Activated CD8-positive, alpha-beta memory T cell treated with anti-CD3 and anti-CD28 coated beads, Interleukin-2, amount 50 U/mL, for 24 hours (primary cell): ENCODE data around the gene LARP4.
"Not testable (repeated sequence)": the region's sequence is repeated elsewhere in the genome, so short reads cannot be mapped to it uniquely, and the experiment has no call there.

Experiments used
- DNase-seq: peaks from one replicate; pipeline ENCODE4 v3.0.0-alpha.2; 2020; ENCODE audit errors: extremely low read depth

LARP4 gene

DNA sequence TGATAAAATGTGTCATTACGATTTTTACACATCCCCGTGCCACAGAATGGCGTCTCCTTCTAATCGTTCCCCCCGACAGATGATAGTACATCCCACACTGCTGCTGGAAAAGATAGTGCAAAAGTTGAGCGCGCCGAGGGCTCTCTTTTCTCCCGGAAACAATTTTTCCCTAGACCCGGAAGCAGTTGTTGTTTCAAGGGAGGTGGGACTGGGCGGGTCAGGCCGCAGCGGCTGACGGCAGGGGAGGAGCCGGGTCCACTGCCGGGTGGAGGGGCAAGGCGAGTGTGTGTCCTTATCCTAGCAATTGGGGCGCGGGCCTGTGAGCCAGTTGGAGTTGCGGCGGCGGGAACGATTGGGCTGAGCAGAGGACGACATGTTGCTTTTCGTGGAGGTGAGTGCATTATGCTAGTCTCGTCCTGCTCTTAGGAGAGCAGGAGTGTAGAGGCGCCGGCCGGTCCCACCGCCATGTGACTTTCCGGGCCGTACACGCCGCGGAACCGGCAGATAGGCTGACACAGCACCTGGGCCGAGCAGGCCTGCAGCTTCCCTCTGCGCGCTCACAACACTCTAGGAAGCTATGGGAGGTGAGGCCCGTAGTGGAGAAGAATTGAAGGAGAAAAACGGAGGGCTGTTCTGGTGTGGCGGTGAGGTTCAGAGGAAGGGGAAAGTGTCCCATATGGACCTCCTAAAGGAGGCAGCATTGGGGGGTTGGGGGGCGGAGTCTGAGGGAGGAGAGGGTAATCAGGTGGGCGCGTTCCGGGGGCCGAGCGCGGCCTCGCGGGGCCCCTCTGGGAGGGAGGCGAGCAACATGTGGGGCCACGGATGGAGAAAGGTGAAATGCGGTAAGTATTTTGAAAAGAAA is at the start of gene LARP4:
Gene LARP4, plus strand, starts transcription at position 248 of the 862 bp plus-strand sequence. Its CDS starts 126 bp downstream, at position 374.
- peak; percentile 85 for DNase-seq

DNA sequence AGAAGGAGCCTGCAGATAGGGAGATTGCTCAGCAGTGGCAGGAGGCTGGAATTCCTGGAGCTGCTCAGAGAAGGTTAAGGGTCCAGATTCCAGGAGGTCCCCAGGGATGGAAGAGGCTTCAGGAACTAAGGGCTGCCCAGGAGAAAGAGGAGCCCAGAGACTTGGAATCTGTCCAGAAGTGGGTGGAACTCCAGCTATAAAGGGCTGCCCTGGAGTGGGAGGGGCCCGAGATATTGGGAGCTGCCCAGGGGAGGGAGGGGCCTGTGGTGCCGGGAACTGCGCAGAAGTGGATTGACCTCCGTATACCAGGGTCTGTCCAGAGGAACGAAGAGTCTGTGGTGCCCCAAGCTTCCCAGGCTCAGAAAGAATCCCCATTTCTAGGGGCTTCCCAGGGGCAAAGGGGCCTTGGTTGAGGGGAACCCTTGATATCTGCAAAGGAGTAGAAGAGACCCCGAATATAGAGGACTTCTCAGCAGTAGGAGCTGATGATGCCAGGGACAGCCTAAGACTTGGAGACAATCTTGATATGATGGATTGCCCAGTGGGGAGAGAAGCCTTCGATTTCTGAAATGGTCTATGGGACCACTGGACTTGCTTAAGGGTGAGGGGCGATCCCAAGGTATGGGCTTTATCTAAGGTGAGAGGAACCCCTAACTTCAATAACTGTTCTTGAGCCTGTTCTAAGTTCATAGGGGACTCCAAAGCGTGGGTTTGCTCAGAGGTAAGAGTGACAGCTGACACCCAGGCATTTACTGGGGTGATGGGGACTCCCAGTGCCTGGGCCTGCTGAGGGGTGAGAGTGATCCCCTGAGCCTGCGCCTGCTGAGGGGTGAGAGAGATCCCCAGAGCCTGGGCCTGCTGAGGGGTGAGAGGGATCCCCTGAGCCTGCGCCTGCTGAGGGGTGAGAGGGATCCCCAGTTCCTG is 49.3 kb upstream of the LARP4 start:
- no peak for DNase-seq

DNA sequence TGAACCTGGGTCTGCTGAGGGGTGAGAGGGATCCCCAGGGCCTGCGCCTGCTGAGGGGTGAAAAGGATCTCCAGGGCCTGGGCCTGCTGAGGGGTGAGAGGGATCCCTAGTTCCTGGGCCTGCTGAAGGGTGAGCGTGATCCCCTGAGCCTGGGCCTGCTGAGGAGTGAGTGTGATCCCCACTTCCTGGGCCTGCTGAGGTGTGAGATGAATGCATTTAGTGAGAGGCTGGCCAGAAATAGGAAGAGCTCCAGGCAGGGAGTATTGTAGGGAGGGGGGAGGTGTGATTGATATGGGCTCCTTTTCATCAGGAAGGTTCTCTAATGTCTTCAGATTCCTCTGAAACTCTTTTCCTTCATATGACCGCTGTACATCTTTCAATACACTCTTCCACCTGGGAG is 47.3 kb upstream of the LARP4 start:
- DNase-seq = no peak

DNA sequence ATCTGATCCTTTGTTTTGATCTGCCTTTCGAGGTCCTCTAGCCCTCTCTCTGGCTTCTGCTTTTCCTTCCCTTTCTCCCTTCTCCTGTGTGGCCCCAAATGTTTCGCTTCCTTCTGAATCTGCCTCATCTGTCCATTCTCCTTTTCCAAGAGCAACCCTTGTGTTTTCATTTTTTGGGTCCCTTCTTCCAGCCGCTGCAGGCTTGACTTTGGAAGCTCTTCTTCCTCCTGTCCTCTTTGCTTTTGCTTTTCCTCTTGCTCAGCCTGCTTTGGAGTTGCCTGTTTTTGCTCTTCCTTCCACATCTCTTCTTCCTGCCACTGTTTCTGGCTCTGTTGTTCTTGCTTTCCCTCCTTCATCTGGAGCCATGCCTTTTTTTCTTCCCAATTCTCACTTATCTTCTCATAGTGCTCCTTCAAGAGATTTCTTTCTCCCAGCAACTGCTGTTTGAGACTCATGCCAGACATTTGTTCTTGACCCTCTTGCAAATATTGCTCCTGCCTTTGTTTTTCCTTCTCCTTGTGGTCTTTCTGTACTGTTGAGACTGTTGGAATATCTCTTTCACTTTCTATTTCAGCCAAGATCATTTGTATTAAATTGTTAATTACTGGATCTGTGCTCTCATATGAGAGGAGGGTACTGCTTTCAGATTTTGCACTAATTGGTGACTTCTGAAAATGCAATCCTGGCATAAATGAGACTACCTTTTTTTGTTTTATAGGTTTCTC is 46.7 kb upstream of the LARP4 start:
- DNase-seq = no peak

DNA sequence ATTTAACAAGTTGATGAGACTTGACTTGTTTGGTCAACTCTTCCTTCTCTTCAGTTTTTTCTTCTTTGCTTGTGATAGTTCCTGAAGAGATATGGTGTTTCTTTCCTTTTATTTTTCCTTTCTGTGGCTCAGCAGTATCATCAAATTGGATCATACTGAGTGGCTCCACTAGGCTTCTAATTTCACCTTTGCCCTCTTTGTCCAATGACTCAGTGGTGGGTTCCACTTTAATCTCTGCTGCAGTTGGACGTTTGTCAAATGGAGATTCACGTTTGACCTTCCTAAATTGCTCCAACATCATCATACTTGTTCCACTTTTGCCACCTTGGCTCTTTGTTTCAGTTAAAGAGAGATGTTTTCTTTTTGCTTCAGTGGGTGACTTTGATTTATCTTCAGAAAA is 45.8 kb upstream of the LARP4 start:
- DNase-seq = no peak

- no peak for DNase-seq
Observed at GRCh38 chr12:50355365-50355764, 45.3 kb upstream of the LARP4 start.

- DNase-seq = no peak
Observed at GRCh38 chr12:50362671-50363070, 38.0 kb upstream of the LARP4 start.

DNA sequence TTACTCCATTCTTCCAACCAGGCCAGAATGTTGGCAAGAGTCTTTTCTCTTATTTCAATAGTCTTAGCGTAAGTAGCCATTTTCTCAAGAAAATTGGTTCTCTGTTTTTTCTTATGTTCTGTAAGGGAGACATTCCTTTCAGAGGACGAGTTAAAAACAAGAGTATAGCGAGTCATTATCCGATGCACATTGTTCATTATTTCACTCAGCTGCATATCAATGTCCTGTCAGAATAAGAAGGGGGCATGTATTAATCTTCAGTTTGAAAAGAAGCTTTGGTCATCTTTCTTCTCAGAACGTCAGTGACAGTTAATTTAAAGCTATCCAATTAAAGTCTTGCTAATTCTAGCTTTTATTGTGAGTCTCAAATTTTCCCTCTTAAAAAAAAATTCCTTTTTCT is 37.5 kb upstream of the LARP4 start:
- no peak for DNase-seq

DNA sequence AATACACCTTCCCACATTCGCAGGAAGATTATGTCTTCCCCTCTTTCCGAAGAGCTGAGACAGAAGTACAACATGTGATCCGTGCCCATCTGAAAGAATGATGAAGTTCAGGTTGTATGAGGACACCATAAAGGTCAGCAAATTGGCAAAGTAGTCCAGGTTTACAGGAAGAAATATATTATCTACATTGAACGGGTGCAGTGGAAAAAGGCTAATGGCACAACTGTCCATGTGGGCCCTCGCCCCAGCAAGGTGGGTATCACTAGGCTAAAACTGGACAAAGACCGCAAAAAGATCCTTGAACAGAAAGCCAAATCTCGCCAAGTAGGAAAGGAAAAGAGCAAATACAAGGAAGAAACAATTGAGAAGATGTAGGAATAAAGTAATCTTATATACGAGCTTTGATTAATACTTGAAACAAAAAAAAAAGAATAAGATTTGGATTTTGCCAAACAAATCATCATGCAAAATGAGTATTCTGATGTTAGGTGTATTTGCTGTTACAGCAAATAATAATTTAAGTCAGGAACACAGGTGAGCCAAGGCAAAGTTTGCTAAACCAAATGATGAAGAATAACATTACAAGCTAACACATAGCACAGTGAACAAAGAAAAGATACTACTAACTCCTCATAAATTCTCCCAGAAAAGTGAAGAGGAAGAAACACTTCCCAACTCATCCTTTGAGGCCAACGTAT is 34.8 kb upstream of the LARP4 start:
- no peak for DNase-seq

GRCh38 chr12:50370672-50371071 is 30.0 kb upstream of the LARP4 start:
- not testable (repeated sequence) for DNase-seq

- DNase-seq = no peak
Observed at GRCh38 chr12:50375802-50376201, 24.9 kb upstream of the LARP4 start.

- DNase-seq = no peak
Observed at GRCh38 chr12:50380761-50381325, 19.8 kb upstream of the LARP4 start.

DNA sequence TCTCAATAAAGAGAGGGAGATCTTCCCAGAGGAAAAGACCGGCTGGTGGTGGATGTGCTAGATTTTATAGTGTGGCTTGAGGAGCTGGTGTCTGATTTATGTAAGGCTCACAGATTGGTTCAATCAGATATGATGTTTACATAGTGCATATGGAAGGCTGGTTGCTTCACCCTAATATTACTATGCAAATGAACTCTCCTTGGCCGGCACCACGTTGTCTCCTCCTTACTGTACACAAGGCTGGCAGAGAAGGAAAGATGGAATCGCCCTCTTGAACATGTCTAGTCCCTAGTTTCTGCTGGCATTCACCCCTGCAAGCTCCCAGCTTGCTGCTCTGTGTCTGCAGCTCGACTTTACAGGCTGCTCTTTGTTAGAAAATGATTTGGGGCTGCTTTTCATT is 13.2 kb upstream of the LARP4 start:
- DNase-seq = no peak

DNA sequence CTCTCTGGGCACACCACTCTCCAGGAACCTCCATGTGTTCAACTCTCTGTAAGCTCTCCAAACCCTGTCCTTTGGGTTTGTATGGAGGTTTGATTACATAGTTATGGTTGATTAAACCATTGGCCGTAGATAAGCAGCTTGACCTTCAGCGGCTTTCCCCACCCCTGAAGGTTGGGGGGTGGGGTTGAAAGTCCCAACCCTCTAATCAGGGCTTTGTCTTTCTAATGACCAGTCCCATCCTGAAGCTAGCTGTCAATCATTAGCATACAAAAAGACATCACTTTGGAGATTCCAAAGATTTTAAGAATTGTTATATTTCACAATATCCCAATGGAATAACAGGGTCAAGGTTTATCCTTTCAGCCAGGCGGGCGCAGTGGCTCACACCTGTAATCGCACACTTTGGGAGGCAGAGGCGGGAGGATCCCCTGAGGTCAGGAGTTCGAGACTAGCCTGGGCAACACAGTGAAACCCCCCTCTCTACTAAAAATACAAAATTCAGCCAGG is 12.7 kb upstream of the LARP4 start:
- DNase-seq = no peak

- DNase-seq = not testable (repeated sequence)
Observed at GRCh38 chr12:50388793-50389192, 11.9 kb upstream of the LARP4 start.

DNA sequence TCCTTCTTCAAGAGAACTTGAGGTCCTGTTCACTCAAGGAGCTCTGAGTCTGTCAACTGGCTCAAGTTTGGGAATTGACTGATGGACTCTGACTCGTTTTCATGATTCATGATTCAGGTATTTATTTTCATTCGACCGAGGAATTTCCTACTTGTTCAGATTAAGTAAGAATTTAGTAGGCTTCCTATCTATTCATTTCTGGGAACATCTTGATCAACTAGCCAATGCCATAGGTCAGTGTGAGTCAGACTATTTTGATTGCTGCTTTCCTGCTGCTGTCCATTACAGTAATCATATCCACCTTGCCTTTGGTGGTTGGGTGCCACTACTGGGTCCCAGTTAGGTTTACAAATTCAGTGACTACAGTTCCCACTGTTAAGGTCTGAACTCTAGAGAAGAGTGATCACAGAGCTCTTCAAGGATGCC is 10.4 kb upstream of the LARP4 start:
- no peak for DNase-seq

DNA sequence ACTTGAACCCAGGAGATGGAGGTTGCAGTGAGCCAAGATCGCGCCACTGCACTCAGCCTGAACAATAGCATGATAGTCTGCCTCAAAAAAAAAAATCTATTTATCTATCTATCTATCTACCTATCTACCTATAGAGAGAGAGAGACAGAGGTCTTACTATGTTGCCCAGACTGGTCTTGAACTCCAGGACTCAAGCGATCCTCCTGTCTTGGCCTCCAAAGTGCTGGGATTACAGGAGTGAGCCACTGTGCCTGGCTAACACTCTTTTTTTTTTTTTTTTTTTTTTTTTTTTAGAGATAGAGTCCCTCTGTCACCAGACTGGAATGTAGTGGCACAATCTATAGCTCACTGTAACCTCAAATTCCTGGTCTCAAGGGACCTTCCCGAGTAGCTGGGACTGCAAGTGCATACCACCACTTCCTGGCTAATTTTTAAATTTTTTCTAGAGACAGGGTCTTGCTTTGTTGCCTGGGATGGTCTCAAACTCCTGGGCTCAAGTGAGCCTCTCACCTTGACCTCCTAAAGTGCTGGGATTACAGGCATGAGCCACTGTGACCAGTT is 6.1 kb upstream of the LARP4 start:
- DNase-seq = no peak

- DNase-seq = no peak
Observed at GRCh38 chr12:50397117-50397650, 3.5 kb upstream of the LARP4 start.

DNA sequence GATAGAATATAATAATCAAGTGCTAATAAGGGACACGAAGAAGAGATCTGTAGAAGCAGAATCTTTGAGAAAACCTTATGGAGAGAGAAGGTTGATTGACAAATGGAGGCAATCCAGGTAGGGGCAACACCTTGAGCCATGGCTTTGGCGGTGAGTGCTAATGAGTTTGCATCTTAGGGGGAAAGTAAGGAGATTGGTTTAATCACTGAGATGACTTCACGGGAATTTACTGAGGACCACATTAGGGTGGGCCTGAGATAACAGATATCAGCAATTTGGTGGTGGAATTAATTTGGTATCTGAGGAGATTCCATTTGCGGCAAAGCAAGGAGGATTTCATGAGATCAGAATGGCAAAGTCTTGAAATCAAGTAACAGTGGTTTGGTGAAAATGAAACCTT is 1.8 kb upstream of the LARP4 start:
- no peak for DNase-seq

- no peak for DNase-seq
Observed at GRCh38 chr12:50400104-50400637, 514 bp upstream of the LARP4 start.
